Right lobe of liver (tissue), 4 donors: ENCODE results near the gene OR10G2.

Experiments
- POLR2A ChIP-seq: fragments of 450-650 bp; IDR thresholded peaks from one replicate; pipeline ENCODE4 v1.6.1; 2017; ENCODE audit warnings: antibody characterized with exemption, mild to moderate bottlenecking
- TF ChIP-seq, protein P1 (sequence below), 4 donors: fragments of 200-600 bp in 3 of 4; fragments of 450-650 bp in 1 of 4; IDR thresholded peaks; one replicate each; pipeline versions ENCODE4 v1.5.1 to v1.8.0; 2016 to 2022; ENCODE audit warnings: antibody characterized with exemption in 4 of 4, mild to moderate bottlenecking in 2 of 4
- donor health status: DM: no; HTN: no; CAD: no.
- donor health status: DM: no; HTN: no; CAD: no.
- donor health status: DM: no; HTN: yes; CAD: no.

DNA sequence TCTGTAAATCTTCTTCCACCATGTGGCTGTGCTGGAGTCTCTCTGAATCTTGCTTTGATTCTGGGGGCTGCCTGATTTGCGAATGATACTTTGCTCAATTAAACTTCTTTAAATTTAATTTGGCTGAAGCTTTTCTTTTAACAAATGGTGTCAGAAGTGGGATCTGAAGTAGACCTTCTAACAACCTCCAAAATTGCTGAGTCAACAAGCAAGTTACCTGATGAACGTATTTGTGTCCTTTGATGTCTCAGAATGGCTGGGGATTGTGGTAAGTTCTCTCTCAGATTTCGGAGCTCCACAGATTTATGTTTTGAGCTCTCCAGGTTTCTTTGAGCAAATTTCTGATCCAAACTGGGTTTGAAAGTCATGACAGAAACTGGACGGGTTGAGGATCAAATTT is 40.8 kb upstream of the OR10G2 start:
- TF ChIP-seq, protein P1, sequence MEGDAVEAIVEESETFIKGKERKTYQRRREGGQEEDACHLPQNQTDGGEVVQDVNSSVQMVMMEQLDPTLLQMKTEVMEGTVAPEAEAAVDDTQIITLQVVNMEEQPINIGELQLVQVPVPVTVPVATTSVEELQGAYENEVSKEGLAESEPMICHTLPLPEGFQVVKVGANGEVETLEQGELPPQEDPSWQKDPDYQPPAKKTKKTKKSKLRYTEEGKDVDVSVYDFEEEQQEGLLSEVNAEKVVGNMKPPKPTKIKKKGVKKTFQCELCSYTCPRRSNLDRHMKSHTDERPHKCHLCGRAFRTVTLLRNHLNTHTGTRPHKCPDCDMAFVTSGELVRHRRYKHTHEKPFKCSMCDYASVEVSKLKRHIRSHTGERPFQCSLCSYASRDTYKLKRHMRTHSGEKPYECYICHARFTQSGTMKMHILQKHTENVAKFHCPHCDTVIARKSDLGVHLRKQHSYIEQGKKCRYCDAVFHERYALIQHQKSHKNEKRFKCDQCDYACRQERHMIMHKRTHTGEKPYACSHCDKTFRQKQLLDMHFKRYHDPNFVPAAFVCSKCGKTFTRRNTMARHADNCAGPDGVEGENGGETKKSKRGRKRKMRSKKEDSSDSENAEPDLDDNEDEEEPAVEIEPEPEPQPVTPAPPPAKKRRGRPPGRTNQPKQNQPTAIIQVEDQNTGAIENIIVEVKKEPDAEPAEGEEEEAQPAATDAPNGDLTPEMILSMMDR (IDR thresholded peaks at IDR 0.05), result no peak
- TF ChIP-seq POLR2A, result no peak
